OCI-LY3 (cell line): ENCODE results near the gene WLS.

Source experiments
- H2AFZ ChIP-seq: fragments of 200-600, 300-600 bp; shearing (Covaris generic); 2 replicates; pipeline ENCODE4 v1.6.0; 2014; ENCODE audit warnings: antibody characterized with exemption, low read depth, low read length
- H3K27ac ChIP-seq: fragments of 200-600, 300-600 bp; sonication (generic); 2 replicates; pipeline ENCODE4 v1.5.1; 2014; ENCODE audit warnings: mild to moderate bottlenecking, low read length, moderate library complexity, mixed read lengths
- H3K27me3 ChIP-seq: fragments of 200-600, 300-600 bp; sonication (generic); 2 replicates; pipeline ENCODE4 v1.6.1; 2014; ENCODE audit warnings: low read depth, low read length, mixed read lengths
- H3K36me3 ChIP-seq: fragments of 200-600, 300-600 bp; sonication (generic); replicated peaks from 2 replicates; pipeline ENCODE3; 2014; ENCODE audit warnings: low read depth, low read length, mixed read lengths
- H3K4me1 ChIP-seq: fragments of 300-600, 200-600 bp; sonication (generic); 2 replicates; pipeline ENCODE4 v1.6.1; 2014; ENCODE audit warnings: low read length, mixed read lengths
- H3K4me2 ChIP-seq: fragments of 200-600, 300-600 bp; sonication (generic); 2 replicates; pipeline ENCODE4 v1.6.1; 2014; ENCODE audit warnings: low read length, mixed read lengths
- H3K4me3 ChIP-seq: fragments of 300-600, 200-600 bp; sonication (generic); 2 replicates; pipeline ENCODE4 v1.5.1; 2014; ENCODE audit warnings: antibody characterized with exemption, mild to moderate bottlenecking, low read length, moderate library complexity
- H3K79me2 ChIP-seq: fragments of 300-600, 200-600 bp; shearing (Covaris generic); 2 replicates; pipeline ENCODE4 v1.6.1; 2014; ENCODE audit warnings: mild to moderate bottlenecking, low read length, mixed read lengths
- H3K9ac ChIP-seq: fragments of 300-600, 200-600 bp; shearing (Covaris generic); 2 replicates; pipeline ENCODE4 v1.6.0; 2014; ENCODE audit warnings: mild to moderate bottlenecking, low read length, moderate library complexity
- H3K9me3 ChIP-seq: fragments of 200-600, 300-600 bp; shearing (Covaris generic); 2 replicates; pipeline ENCODE4 v1.6.1; 2014; ENCODE audit warnings: low read length, mixed read lengths; ENCODE audit not compliant: insufficient read depth
- H4K20me1 ChIP-seq: fragments of 200-600, 300-600 bp; sonication (generic); 2 replicates; pipeline ENCODE4 v1.6.1; 2016; ENCODE audit warnings: low read length, mixed read lengths; ENCODE audit not compliant: insufficient read depth
- CTCF ChIP-seq: fragments of 200-600, 300-600 bp; sonication (generic); IDR thresholded peaks from 2 replicates; pipeline ENCODE4 v1.5.1; 2014; ENCODE audit warnings: antibody characterized with exemption, low read length, low read depth
- EZH2phosphoT487 ChIP-seq: fragments of 200-600 bp; shearing (Covaris generic); IDR thresholded peaks from 2 replicates; pipeline ENCODE4 v1.6.1; 2018; ENCODE audit warnings: antibody characterized with exemption, mixed run types, low read depth

WLS gene

GRCh38 chr1:68223687-68224086, 8.6 kb downstream of the WLS start:
- no peaks in the 10 kb centered on the region for H4K20me1 ChIP-seq
- no peak for TF ChIP-seq CTCF
- no peak for TF ChIP-seq EZH2phosphoT487
- no peaks in the 10 kb centered on the region for H3K27me3 ChIP-seq
- no peaks in the 10 kb centered on the region for H3K9me3 ChIP-seq
- no peaks in the 10 kb centered on the region for H3K79me2 ChIP-seq
- no peak overlapping the region for H3K9ac ChIP-seq
- no peak overlapping the region for H3K27ac ChIP-seq
- H2AFZ ChIP-seq: no peak overlapping the region
- H3K36me3 ChIP-seq: no peaks in the 10 kb centered on the region
- H3K4me3 ChIP-seq: no peak overlapping the region
- H3K4me1 ChIP-seq: no peaks in the 10 kb centered on the region
- no peak overlapping the region for H3K4me2 ChIP-seq

DNA sequence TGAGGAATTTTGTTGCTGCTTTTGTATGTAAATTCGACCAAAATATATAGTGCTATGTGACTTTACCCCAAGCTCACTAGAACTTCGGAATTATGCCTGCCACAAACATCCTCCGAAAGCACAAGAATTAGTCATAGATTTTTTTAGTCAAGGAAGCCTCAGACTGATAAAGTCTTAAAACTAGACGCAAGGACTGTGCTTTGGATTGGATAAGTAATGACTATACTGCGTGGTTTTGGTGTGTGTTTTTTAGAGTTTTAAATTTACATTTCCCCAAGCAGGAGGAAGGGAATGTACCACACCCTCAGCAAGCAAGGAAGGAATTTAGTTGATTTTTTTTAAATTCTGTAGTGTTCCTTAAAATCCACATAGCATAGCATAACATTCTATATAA, 10.3 kb downstream of the WLS start:
- H4K20me1 ChIP-seq: no peaks in the 10 kb centered on the region
- no peak overlapping the region for H2AFZ ChIP-seq
- no peak overlapping the region for H3K27ac ChIP-seq
- H3K4me2 ChIP-seq: no peak overlapping the region
- H3K27me3 ChIP-seq: no peaks in the 10 kb centered on the region
- no peaks in the 10 kb centered on the region for H3K9me3 ChIP-seq
- no peak overlapping the region for H3K4me3 ChIP-seq
- no peaks in the 10 kb centered on the region for H3K4me1 ChIP-seq
- no peaks in the 10 kb centered on the region for H3K79me2 ChIP-seq
- no peaks in the 10 kb centered on the region for H3K36me3 ChIP-seq
- no peak overlapping the region for H3K9ac ChIP-seq
- no peak for TF ChIP-seq EZH2phosphoT487

- no peaks in the 10 kb centered on the region for H3K4me1 ChIP-seq
- no peak overlapping the region for H3K9ac ChIP-seq
- no peak overlapping the region for H2AFZ ChIP-seq
- no peak overlapping the region for H3K27ac ChIP-seq
- no peak overlapping the region for H3K4me2 ChIP-seq
- no peaks in the 10 kb centered on the region for H3K27me3 ChIP-seq
- no peaks in the 10 kb centered on the region for H3K79me2 ChIP-seq
- no peaks in the 10 kb centered on the region for H4K20me1 ChIP-seq
- no peak overlapping the region for H3K4me3 ChIP-seq
- no peaks in the 10 kb centered on the region for H3K36me3 ChIP-seq
- H3K9me3 ChIP-seq: no peaks in the 10 kb centered on the region
- TF ChIP-seq EZH2phosphoT487 (no peak), CTCF (no peak)
Measured at GRCh38 chr1:68221001-68221979, 11.0 kb downstream of the WLS start.

DNA sequence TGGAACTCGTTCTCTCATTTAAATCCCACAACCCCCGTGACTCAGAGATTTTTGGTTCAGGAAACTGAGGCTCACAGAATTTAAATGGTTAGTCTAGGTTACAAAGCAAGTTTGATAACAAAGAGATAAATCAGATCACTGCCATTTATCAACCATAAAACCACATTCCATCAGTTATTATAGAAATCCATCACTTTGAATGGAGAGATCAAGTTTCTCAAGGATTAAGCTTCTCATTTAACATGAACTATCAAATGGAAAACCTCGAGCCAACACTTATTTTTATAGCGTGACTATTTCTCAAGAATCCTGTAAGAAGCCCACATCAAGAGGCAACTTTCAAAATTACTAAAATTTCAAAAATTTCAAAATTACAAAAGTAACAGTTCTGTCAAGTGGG, 11.9 kb downstream of the WLS start:
- Histone ChIP-seq H3K4me3 (no peak overlapping the region), H3K9me3 (no peaks in the 10 kb centered on the region), H2AFZ (no peak overlapping the region), H3K27me3 (no peaks in the 10 kb centered on the region), H3K79me2 (no peaks in the 10 kb centered on the region), H3K4me1 (no peaks in the 10 kb centered on the region), H4K20me1 (no peaks in the 10 kb centered on the region), H3K4me2 (no peak overlapping the region), H3K9ac (no peak overlapping the region), H3K27ac (no peak overlapping the region), H3K36me3 (no peaks in the 10 kb centered on the region)
- TF ChIP-seq CTCF (no peak), EZH2phosphoT487 (no peak)
